CD4-positive, alpha-beta T cell treated with Interleukin-4 for 1 hour (primary cell): Measurements from ENCODE around the gene TERT.

ENCODE experiments used
- DNase-seq, 2 donors: peaks; one replicate each; pipeline ENCODE4 v3.0.0-alpha.2; 2020 to 2022

TERT gene

DNA sequence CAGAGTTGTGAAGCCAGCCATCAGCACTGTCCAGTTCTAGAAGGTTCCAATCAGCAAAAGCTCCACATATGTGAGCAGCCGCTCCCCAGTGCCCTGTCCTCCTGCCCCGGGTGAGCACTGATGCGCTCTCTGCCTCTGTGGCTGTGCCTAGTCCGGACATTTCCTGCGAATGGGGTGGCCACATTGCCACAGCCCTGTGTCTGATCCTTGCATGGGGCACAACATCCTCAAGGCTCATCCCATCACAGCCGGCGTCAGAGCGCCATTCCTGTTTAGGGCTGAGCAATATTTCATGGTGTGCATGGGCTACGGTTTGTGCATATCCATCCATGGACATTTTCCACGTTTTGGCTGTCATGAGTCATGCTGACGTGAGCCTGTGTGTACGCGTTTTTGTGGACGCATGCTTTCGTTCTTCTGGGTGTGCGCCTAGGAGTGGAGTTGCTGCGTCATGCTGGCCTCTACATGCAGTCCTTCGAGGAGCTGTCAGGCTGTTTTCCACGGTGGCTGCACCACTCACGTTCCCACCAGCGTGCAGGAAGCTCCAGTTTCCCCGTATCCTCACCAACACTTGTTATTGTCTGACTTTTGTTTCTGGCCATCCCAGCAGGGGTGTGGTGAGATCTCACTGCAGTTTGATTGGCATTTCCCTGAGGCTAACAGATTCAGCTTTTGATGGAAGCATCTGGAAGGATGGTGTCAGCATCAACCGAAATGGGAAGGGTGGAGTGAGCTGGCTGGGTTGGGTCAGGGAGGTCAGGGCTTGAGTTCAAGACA is 79.4 kb downstream of the TERT start:
- DNase-seq, result no peak

DNA sequence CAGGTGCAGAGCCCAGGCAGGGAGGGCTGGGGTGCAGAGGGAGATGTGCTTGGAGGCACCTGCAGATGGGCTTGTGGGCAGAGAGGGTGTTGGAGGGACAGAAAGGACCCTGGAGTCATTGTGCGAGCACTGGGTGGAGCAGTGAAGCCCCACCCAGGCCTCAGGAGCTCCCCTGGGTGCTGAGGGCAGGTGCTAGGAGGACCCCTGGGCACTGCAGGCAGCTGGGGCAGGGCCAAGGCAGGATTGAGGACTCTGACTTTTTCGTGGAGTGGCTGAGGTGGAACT is 80.0 kb downstream of the TERT start:
- no peak for DNase-seq

DNA sequence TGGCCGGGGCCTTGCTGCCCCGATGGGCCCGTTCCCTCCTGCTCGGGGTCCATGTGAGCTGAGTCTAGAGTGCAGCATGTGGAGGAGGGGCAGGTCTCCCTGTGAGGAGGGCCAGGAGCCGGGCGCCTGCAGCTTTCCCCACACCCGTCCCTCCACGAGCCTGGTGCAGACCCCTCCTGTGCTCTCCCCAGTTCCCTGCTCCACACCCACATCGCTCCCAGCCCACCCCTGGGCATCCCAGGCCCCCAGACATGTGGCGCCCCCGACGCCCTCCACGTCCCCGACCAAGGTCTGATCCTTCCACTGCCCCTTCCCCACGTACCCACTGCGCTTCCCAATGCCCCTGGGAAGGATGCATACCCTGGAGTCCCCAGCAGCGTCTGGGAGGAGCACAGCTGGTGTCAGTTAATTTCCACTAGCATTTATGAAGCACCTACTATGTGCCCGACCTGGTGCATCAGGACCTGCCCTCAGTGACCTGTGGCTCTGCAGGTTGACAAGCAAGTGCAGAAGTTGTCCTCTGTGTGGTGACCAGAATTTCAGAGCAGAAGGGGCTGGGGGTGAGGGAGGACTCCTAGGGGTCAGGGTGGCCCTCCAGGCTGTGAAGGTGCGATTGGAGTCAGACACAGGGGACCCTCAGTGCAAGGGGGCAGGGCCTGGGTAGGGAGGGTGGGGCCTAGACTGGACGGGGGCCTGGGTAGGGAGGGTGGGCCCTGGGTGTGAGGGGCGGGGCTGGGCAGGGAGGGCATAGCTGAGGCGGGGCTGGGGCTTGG is 80.5 kb downstream of the TERT start:
- DNase-seq, result no peak

DNA sequence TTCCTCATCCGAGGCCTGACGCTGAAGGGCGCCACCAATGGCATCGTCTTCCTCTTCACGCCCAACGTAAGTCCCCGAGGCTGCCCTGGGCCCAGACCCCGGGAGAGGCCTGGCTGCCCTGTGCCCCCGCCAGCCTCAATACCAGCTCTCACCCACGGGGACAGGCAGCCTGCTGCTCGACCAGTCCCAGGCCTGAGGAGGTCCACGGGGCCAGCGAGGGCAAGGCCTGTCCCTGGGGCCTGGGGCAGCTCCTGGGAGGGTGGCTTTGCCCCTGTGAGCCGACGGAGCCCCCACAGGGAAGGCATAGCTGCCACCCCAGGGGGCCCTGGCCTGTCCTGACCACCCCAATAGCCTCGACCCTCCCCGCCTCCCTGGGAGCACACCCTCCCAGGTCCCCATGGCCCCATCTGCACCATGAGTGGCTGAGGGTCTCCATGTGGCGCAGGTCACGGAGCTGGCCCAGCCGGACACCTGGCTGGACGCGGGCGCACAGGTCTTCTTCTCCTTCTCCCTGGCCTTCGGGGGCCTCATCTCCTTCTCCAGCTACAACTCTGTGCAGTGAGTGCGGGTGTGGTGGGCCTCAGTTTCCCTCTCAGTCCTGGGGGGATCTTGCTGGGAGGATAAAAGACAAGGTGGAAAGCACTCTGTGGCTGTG is 81.2 kb downstream of the TERT start:
- DNase-seq, result no peak

DNA sequence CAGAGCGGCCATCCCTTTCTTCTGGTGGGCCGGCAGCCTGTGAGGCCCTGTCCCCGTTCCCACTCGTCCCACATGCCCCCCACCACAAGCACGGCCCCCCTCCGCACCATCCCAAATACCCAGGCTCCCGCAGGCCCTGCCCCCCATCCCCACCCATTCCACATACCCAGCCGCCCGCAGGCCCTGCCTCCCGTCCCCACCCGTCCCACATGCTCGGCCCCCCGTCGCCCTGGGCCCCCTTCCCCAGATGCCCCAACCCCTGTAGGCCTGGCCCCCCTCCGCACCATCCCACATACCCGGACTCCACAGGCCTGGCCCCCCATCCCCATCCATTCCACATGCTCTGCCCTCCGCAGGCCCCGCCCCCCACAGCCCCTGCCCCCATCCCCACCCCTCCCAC is 82.0 kb downstream of the TERT start:
- no peak for DNase-seq

DNA sequence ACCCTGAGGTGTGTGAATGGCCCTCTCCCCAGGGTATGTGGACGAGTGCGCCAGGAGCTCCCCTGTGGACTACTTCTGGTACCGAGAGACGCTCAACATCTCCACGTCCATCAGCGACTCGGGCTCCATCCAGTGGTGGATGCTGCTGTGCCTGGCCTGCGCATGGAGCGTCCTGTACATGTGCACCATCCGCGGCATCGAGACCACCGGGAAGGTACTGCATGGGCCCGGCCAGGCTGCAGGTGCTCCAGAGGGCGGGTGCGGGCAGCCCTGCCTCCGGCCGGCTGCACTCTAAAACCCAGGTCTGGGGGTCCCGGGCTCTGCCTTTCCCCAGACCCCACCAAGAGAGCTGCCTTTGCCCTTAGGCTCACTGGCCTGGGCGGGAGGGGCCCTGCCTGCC is 82.6 kb downstream of the TERT start:
- DNase-seq, result no peak

DNA sequence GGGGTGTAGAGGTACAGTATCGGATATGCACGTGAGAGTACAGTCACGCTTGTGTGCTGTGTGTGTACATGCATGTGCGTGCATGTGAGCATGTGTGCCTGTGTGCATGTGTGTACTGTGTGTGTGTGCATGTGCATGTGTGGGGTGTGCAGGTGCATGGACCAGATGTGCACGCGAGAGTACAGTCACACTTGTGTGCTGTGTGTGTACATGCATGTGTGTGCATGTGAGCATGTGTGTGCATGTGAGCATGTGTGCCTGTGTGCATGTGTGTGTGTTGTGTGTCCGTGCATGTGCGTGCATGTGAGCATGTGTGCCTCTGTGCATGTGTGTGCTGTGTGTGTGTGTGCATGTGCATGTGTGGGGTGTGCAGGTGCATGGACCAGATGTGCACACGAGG is 83.2 kb downstream of the TERT start:
- no peak for DNase-seq

DNA sequence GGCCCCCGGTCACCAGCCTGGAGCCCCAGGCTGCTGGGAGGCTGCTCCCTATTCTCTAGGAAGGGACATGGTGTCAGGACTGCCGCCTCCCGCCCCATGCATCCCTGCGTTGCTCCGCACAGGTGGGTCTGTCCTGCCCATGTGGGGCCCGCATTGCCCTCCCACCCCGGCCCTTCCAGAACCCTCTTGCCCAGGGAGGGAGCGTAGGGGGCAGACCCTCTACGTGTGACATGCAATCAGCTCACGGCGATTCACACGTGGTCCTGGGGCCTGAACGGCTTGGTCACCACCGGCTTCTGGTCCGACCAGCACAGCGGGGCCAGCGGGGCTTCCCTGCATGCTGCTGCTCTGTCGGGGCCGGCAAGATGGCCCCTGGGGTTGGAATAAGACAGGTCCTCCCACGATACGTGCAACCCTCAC is 84.0 kb downstream of the TERT start:
- no peak for DNase-seq

DNA sequence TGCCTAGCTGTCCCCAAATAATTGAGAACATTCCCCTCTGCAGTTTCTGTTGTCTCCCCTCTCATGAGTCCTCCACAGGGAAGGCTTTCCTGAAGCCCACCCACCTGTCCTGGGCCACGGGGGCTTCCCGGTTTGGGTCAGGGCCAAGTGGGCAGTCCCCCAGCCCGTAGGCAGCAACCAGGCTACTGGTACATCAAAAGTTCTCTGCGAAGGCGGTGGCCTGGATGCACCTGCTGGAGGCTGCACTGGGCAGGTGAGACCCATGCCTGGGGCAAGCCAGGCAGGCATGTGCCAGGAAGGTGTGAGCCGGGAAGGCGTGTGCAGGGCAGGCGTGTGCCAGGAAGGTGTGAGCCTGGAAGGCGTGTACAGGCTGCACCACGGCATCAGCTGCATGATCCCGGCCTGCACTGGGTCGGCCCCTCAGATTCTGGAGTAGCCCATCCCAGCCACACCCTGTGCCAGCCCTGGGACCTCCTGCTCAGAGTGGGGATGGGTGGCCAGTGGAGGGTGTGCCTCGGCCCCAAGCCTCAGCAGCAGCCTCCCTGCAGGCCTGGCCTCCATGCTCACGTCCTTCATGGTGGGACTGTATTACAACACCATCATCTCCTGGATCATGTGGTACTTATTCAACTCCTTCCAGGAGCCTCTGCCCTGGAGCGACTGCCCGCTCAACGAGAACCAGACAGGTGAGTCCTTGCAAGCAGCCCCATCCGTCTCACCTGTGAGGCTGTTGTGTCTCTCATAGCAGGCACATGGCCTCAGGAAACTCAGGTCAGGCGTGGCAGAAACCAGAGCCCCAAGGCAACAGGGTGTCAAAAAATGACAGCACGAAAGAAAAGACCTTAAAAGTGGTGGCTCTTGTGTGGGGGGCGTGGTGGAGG is 84.7 kb downstream of the TERT start:
- no peak for DNase-seq

DNA sequence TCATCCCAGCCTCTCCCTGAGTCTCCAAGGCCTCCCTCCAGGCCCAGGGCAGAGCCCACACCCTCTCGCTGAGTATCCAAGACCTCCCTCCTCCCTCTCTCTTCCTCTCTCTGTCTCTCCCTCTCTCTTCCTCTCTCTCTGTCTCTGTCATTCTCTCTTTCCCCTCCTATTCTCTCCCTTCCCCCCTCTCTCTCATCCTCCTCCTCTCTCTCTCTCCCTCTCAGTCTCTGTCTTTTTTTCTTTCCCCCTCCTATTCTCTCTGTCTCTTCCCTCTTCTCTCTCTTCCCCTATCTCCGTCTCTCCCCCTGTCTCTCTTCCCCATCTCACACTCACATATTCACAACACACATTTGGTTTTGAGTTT is 85.4 kb downstream of the TERT start:
- DNase-seq, result no peak

DNA sequence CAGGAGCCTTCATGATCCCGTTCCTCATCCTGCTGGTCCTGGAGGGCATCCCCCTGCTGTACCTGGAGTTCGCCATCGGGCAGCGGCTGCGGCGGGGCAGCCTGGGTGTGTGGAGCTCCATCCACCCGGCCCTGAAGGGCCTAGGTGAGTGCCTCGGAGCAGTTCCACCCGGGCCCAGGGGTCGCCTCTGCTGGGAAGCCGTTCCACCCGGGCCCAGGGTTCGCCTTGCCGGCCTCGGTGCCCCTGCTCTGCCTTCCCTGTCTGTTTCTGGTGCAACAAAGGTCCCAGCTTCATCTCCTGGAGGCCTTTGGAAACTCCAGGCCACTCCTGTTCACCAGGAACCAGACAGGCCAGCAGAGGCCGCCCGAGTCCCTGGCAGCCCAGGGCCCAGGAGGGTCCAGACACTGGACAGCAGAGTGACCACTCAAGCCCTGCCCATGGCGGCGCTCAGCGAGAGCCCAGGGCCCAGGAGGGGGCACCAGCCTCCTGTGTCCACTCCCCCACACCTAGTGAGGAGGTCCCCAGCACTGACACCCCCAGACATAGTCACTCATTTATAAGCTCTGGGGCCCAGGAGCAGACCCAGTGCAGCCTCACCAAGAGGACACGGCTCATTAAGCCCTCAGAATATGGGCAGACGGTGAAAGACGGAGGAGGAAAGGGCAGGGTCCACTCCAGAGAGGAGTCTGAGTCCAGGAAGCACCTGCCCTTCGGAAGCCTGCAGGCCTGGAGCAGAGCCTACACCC is 86.0 kb downstream of the TERT start:
- no peak for DNase-seq

DNA sequence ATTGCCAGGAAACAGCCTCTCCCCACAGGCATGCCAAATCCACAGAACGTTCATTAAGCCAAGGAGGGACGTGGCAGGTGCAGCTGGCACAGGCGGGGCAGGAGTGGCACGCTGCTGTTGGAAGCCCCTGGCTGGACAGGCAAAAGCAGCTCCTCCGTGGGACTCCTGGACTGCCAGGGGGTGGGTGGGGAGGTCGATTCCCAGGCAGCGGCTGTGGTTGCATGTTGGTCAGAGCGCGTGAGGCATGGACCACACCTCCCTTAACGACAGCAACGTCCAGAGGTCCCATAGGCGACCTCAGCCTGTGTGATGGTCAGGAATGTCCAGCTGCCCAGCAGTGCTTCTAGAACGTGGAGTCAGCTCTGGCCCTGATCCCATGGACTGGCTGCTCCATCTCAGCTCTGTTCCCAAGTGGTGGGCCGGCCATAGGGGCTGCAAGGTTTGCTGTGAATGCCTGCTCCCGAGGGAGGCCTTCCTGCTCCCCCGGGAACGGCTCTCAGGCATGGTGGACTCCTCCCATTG is 86.6 kb downstream of the TERT start:
- no peak for DNase-seq

DNA sequence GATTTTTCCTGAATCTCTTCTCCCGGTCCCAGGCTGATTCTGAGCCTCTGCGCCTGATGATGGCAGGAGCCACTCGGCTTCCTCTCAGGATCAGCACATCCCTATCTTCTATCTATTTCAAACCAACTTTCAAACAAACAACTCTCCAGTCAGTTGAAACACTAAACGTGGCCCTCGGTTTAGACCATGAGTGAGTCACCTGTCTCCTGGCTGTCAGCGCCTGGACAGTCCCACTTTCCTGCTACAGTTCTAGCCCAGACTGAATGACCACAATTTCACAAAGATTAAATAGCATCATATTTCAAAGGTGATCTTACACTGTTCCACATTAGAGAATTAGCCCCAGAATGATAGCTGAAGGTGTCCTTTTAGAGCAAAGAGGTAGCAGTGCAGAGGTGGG is 87.3 kb downstream of the TERT start:
- no peak for DNase-seq

DNA sequence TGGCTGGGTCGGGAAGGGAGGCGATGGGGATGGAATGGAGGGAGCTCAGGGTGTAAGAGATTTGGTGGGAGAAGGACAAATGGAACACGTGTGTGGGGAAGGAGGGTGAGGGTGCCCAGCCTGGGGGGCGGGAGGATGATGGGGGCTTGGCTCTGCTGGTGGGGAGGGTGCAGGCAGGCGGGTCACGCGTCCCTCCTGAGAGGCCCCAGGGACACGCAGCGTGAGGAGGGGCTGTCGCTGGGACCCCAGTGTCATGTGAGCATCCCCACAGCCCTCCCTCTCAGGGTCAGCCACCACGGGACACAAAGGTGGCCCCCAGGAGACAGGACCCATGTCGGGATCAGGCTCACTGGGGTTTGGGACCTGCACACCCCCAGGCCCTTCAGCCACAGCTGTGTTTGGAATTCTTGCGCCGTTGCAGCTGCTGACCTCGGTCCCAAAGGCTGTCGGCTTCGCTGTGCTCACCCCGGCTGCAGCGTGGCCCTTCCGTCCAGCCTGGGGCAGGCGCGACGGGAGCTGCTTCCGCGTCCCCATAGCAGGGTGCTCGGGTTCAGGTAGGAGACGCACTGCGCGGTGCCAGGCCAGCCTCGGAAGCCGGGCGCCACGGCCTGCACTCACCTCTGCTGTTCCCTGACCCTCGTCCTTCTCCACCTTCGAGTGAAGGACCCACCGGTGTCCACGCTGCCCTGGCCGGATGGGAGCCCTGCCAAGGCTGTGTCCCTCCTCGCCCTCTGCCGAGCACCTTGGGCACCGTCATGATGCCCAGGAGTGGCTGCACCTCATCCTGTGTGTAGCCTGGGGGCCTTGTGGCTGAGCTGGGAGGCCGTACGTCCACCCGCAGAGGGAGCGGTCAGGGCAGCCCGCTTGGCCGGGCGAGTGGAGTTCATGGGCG is 88.1 kb downstream of the TERT start:
- DNase-seq, result no peak

DNA sequence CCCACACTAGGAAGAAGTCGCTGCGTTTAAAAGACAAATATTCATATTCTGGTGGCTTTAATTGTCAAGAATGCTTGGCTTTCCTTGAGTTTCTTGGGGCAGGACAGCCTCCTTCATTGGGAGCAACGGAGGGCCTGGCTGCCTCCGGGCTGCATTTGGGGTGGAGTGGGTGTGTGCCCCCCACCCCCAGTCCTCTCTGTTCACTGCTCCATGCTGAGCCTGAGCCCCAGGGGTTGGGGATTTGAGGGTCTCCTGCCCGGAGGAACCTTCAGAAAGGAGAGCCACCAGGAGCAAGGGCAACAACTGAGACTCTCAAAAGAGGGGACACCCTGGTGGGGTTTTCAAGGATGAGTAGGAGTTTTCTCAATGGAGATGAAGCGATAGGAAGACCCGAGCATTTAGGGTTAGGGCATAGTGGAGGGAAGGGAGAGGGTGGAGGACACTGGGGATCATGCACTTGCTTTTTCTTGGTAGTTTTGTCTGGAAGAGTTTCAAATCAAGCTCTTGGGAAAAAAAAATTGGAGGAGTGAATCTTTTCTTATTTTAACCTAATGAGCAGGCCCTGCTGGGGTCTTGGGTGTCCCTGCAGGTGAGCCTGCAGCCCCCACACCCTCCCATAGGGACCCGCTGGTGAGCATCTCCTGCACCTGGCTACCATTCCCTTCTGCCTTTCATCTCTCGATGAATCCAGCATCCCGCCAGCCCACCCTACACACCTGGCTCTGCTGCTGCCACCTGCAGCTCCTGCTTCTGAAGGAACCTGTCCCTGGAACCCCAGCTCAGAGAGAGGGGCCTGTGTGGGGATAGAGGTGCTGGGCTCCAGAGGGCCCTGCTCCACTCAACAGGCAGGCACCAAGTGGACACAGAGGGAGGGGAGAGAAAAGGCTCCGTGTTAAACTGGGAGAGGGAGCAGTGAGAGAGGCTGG is 89.3 kb downstream of the TERT start:
- no peak for DNase-seq

DNA sequence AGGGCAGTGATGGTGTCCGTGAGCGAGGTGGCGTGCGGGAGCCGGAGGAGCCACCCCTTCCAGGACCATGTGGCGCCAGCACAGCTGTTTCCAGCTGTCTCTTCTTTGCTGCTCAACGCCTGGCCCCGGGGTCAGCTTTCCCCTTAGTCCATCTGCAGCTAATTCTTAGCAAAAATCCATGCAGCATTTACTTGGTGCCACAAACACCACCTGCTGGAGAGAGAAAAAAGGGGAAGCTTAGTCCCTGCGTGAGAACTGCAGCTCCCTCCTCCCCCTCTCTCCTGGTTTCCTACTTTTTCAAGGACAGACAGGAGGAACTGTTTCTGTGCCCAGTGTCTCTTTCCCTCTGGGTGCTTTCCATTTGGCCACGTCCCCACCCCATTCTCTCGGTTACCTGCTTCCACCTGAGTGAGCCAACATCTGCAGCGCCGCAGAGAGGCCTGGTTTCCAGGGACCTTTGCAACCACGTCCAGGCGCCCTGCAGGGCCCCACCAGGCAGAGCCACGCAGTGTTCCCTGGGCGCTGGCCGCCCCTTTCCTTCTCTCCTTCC is 90.1 kb downstream of the TERT start:
- DNase-seq, result no peak

DNA sequence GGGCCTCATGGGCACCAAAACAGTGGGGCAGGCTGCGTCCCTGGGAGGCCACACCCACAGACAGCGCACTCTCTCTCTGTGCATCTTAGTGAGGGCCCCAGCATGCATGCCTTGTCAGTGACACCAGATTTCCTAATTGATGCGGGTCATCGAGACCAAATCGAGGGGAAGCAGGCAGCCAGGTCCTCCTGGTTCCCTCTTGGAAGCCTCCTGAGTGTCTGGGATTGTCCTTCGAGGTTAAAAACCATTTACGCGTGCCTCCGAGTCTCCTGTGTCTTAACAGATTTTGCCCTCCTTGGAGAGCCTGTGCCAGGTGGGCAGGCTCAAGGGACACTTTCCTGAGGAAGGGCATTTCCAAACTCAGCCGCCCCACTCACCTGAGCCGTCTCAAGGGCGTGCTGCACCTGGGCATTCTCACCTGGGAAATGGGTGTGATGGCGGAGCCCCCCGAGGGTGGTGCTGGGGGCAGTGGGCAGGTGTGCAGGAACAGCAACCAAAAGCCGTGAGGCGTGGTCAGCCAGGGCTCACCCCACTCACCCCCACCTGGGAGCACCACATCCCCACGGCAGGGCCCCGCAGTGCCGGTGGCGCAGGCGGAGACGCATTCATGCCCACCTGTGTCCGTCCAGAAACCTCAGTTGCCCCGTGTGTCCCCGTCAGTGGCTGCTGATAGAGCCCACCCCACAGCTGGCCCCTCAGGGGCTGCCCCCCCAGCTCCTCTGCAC is 90.7 kb downstream of the TERT start:
- DNase-seq, result no peak

DNA sequence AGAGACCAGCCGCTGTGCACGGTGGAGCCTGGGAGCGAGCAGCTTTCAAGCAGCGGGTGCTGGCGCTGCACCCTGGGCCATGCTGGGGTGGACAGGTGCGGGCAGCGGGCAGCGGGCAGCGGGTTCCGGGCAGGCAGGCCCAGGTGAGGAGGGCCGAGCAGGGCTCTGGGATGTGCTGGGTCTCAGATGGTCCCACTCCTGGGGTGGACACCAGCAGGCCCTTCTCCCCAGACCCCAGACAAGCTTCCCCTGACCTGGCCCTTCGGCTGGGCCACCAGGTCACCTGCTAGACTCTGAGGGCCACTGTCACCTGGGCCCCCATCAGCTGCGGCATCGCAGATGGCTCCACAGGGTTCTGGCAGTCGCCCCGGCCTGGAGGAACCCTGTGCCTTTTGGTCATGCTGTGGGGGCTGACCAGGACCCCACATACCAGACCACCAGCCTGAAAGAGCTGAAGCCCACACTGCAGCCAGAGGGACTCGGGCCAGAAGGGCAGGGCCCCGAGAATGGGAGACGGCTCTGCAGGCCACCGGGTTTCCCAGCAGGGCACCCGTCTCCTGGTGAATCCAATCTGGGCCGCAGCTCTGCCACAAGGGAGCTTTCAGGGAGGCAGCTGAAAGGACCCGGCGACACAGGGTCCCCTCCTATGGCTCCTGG is 91.4 kb downstream of the TERT start:
- DNase-seq, result no peak
